H1 (cell line): ENCODE measurements around the gene FSTL4. TPM values are rescaled to one million over a fixed set of nuclear protein-coding genes. Genes with fewer than 3 reads are reported as not detected.

Experiments used
- CTCF ChIA-PET: fragments of 300-600 bp; sonication (Branson Sonifier 250); formaldehyde crosslinking; loops from one replicate; lab custom pipeline; 2021; ENCODE audit not compliant: partially characterized antibody; lab: Charles Lee
- POLR2A ChIA-PET: fragments of 300-600 bp; sonication (Branson Sonifier 250); formaldehyde crosslinking; loops from one replicate; lab custom pipeline; 2021; ENCODE audit warnings: inconsistent platforms; ENCODE audit not compliant: partially characterized antibody; lab: Charles Lee
- DNase-seq, 2 experiments: peaks; one replicate each; pipeline versions ENCODE4 v3.0.0 to v3.0.0-alpha.2; 2010 to 2022; ENCODE audit warnings: low spot score in 2 of 2, low read depth in 1 of 2, mixed read lengths in 1 of 2
- FAIRE-seq: peaks from 2 replicates; lab custom pipeline; 2011; peaks lifted over from hg19 to GRCh38; lab: Jason Lieb, UNC
- H2AFZ ChIP-seq: 2 replicates; pipeline ENCODE4 v1.8.1; 2012; ENCODE audit warnings: low read length, inconsistent platforms
- H2AK5ac ChIP-seq: 2 replicates; pipeline ENCODE4 v1.6.1; 2013; ENCODE audit warnings: low read depth, low read length
- H2BK120ac ChIP-seq: replicated peaks from 2 replicates; pipeline ENCODE3; 2013; ENCODE audit warnings: low read depth, low read length, inconsistent platforms
- H2BK12ac ChIP-seq: 2 replicates; pipeline ENCODE4 v1.6.1; 2013; ENCODE audit warnings: low read depth, low read length
- H2BK15ac ChIP-seq: 2 replicates; pipeline ENCODE4 v1.6.1; 2013; ENCODE audit warnings: low read length
- H2BK20ac ChIP-seq: 2 replicates; pipeline ENCODE4 v1.6.1; 2013; ENCODE audit warnings: low read length
- H2BK5ac ChIP-seq: 2 replicates; pipeline ENCODE4 v1.6.1; 2013; ENCODE audit warnings: low read depth, low read length
- H3K14ac ChIP-seq: 2 replicates; pipeline ENCODE4 v1.6.1; 2013; ENCODE audit warnings: inconsistent platforms; ENCODE audit not compliant: insufficient read length
- H3K18ac ChIP-seq: 2 replicates; pipeline ENCODE4 v1.6.1; 2013; ENCODE audit warnings: low read length; ENCODE audit errors: extremely low read depth
- H3K23ac ChIP-seq: 2 replicates; pipeline ENCODE4 v1.6.1; 2013; ENCODE audit warnings: inconsistent platforms; ENCODE audit not compliant: insufficient read length
- H3K23me2 ChIP-seq: 2 replicates; pipeline ENCODE4 v1.6.1; 2013; ENCODE audit warnings: low read depth, low read length
- H3K27ac ChIP-seq: 2 replicates; pipeline ENCODE4 v1.6.1; 2011; ENCODE audit warnings: low read depth, low read length, inconsistent platforms
- H3K27me3 ChIP-seq, 4 experiments: replicated peaks in 1 of 4; 1 replicate in 1 of 4; 2 replicates in 3 of 4; pipeline versions ENCODE4 v1.6.1 to v1.8.1; 2011 to 2013; ENCODE audit warnings: low read length in 3 of 4, mild to moderate bottlenecking in 3 of 4, inconsistent platforms in 2 of 4, mixed read lengths in 2 of 4, moderate library complexity in 1 of 4; ENCODE audit not compliant: control insufficient read depth in 3 of 4, insufficient read depth in 3 of 4; ENCODE audit errors: extremely low read depth in 1 of 4
- H3K36me3 ChIP-seq, 4 experiments: 2 replicates each; pipeline versions ENCODE4 v1.6.1 to v1.8.1; 2011 to 2013; ENCODE audit warnings: mild to moderate bottlenecking in 4 of 4, low read length in 3 of 4, moderate library complexity in 2 of 4, control low read depth in 1 of 4, inconsistent platforms in 1 of 4; ENCODE audit not compliant: insufficient read depth in 4 of 4, control insufficient read depth in 2 of 4
- H3K4ac ChIP-seq: replicated peaks from 2 replicates; pipeline ENCODE3; 2013; ENCODE audit warnings: low read length, low read depth, mixed read lengths, inconsistent platforms; ENCODE audit not compliant: insufficient read length
- H3K4me1 ChIP-seq, 4 experiments: replicated peaks in 1 of 4; 1 replicate in 1 of 4; 2 replicates in 3 of 4; pipeline versions ENCODE4 v1.6.1 to v1.8.1; 2011 to 2013; ENCODE audit warnings: low read length in 3 of 4, inconsistent platforms in 2 of 4, mixed read lengths in 1 of 4; ENCODE audit not compliant: insufficient read depth in 4 of 4, control insufficient read depth in 3 of 4
- H3K4me2 ChIP-seq, 2 experiments: 2 replicates each; pipeline versions ENCODE4 v1.6.1 to v1.8.1; 2011 to 2013; ENCODE audit warnings: low read depth in 2 of 2, low read length in 2 of 2, control low read depth in 1 of 2, inconsistent platforms in 1 of 2, mild to moderate bottlenecking in 1 of 2; ENCODE audit not compliant: insufficient read depth in 1 of 2
- H3K4me3 ChIP-seq, 4 experiments: fragments of 200-600, 300-600 bp in 1 of 4; sonication (generic), shearing (Covaris generic), sonication (Bioruptor Twin) in 1 of 4; 2 replicates each; pipeline versions ENCODE4 v1.5.1 to v1.8.1; 2011 to 2016; ENCODE audit warnings: low read length in 4 of 4, low read depth in 3 of 4, control low read depth in 2 of 4, inconsistent platforms in 2 of 4, mild to moderate bottlenecking in 2 of 4, mixed read lengths in 1 of 4, moderate library complexity in 1 of 4; ENCODE audit not compliant: insufficient read depth in 2 of 4; ENCODE audit errors: extremely low read depth in 1 of 4
- H3K56ac ChIP-seq: replicated peaks from 2 replicates; pipeline ENCODE3; 2013; ENCODE audit warnings: low read depth, mild to moderate bottlenecking, mixed read lengths, low read length, inconsistent platforms; ENCODE audit not compliant: insufficient read length
- H3K79me1 ChIP-seq: 2 replicates; pipeline ENCODE4 v1.6.1; 2013; ENCODE audit warnings: low read depth, low read length, control low read depth
- H3K79me2 ChIP-seq, 2 experiments: 2 replicates each; pipeline versions ENCODE4 v1.6.1 to v1.8.1; 2012 to 2013; ENCODE audit warnings: low read length in 2 of 2, mild to moderate bottlenecking in 2 of 2, inconsistent platforms in 1 of 2; ENCODE audit not compliant: insufficient read depth in 2 of 2, control insufficient read depth in 1 of 2
- H3K9ac ChIP-seq, 4 experiments: replicated peaks in 1 of 4; 1 replicate in 1 of 4; 2 replicates in 3 of 4; pipeline versions ENCODE4 v1.6.1 to v1.8.1; 2011 to 2013; ENCODE audit warnings: low read depth in 3 of 4, low read length in 3 of 4, control low read depth in 2 of 4, mild to moderate bottlenecking in 2 of 4, moderate library complexity in 2 of 4, inconsistent platforms in 1 of 4; ENCODE audit errors: extremely low read depth in 1 of 4
- H3K9me3 ChIP-seq, 2 experiments: 2 replicates each; pipeline versions ENCODE4 v1.6.1 to v1.8.1; 2012 to 2013; ENCODE audit warnings: mild to moderate bottlenecking in 2 of 2, moderate library complexity in 2 of 2, control low read depth in 1 of 2, inconsistent platforms in 1 of 2, low read depth in 1 of 2, low read length in 1 of 2, mixed read lengths in 1 of 2; ENCODE audit not compliant: insufficient read depth in 2 of 2
- H4K20me1 ChIP-seq, 2 experiments: replicated peaks in 1 of 2; 2 replicates each; pipeline versions ENCODE3 to v1.8.1; 2011 to 2013; ENCODE audit warnings: inconsistent platforms in 2 of 2, low read length in 2 of 2, mild to moderate bottlenecking in 1 of 2; ENCODE audit not compliant: insufficient read depth in 2 of 2, control insufficient read depth in 1 of 2
- H4K5ac ChIP-seq: 2 replicates; pipeline ENCODE4 v1.6.1; 2013; ENCODE audit warnings: low read length, low read depth, mixed read lengths, inconsistent platforms; ENCODE audit not compliant: insufficient read length
- H4K8ac ChIP-seq: 2 replicates; pipeline ENCODE4 v1.8.0; 2013; ENCODE audit warnings: mild to moderate bottlenecking, moderate library complexity, low read length, inconsistent platforms; ENCODE audit not compliant: insufficient read depth; ENCODE audit errors: extremely low read depth
- H4K91ac ChIP-seq: replicated peaks from 2 replicates; pipeline ENCODE3; 2013; ENCODE audit warnings: low read length, mixed read lengths, inconsistent platforms; ENCODE audit not compliant: insufficient read length
- BACH1 ChIP-seq: IDR thresholded peaks from 2 replicates; pipeline ENCODE4 v1.6.1; 2012; ENCODE audit warnings: low read length, improper control_type of control experiment
- BRCA1 ChIP-seq: IDR thresholded peaks from 2 replicates; pipeline ENCODE4 v1.6.1; 2012; ENCODE audit warnings: low read depth, low read length, improper control_type of control experiment
- CEBPB ChIP-seq: IDR thresholded peaks from 2 replicates; pipeline ENCODE4 v1.6.1; 2012; ENCODE audit warnings: low read depth, low read length
- CHD2 ChIP-seq: IDR thresholded peaks from 2 replicates; pipeline ENCODE4 v1.6.1; 2012; ENCODE audit warnings: low read length, improper control_type of control experiment
- CTBP2 ChIP-seq: IDR thresholded peaks from 2 replicates; pipeline ENCODE4 v1.7.0; 2011; ENCODE audit warnings: borderline replicate concordance, mild to moderate bottlenecking, moderate library complexity, mixed read lengths, low read length; ENCODE audit not compliant: insufficient read depth, insufficient read length
- EGR1 ChIP-seq: IDR thresholded peaks from 2 replicates; pipeline ENCODE4 v1.6.1; 2011; ENCODE audit warnings: low read depth, low read length, borderline replicate concordance
- EP300 ChIP-seq, 2 experiments: IDR thresholded peaks; 1 replicate in 1 of 2; 2 replicates in 1 of 2; pipeline ENCODE4 v1.6.1; 2011 to 2012; ENCODE audit warnings: low read depth in 2 of 2, low read length in 2 of 2, mild to moderate bottlenecking in 2 of 2, borderline replicate concordance in 1 of 2, inconsistent platforms in 1 of 2, moderate library complexity in 1 of 2
- RFX5 ChIP-seq: IDR thresholded peaks from 2 replicates; pipeline ENCODE4 v1.6.1; 2011; ENCODE audit warnings: low read depth, low read length, improper control_type of control experiment, borderline replicate concordance
- SIX5 ChIP-seq: IDR thresholded peaks from 2 replicates; pipeline ENCODE4 v1.6.1; 2011; ENCODE audit warnings: mild to moderate bottlenecking, low read depth, low read length
- SUZ12 ChIP-seq: fragments of 200-600 bp; sonication (generic); IDR thresholded peaks from 2 replicates; pipeline ENCODE4 v1.6.1; 2012; ENCODE audit warnings: mild to moderate bottlenecking, inconsistent platforms, low read length, moderate library complexity, mixed read lengths
- USF2 ChIP-seq: IDR thresholded peaks from 2 replicates; pipeline ENCODE4 v1.6.1; 2011; ENCODE audit warnings: low read length, improper control_type of control experiment
- WGBS, 2 experiments: shearing (Covaris generic) in 1 of 2; methylation state at CpG; one replicate each; pipeline versions ENCODE4 v1.1.6 to v1.1.7; 2013 to 2015; ENCODE audit warnings: low lambda C conversion rate in 2 of 2, mixed read lengths in 2 of 2, inconsistent platforms in 1 of 2, low coverage in 1 of 2, missing lambda C conversion rate in 1 of 2; ENCODE audit not compliant: insufficient replicate concordance in 2 of 2, insufficient coverage in 1 of 2, insufficient read length in 1 of 2; ENCODE audit errors: extremely low coverage in 1 of 2, missing lambda C conversion rate in 1 of 2; 5-methylcytosine and 5-hydroxymethylcytosine counted together
- polyA plus RNA-seq, 7 experiments: library from polyadenylated mRNA; depleted of rRNA in 3 of 7; stranded (reverse) in 5 of 7; unstranded in 2 of 7; fragments of >200 nt in 5 of 7; fragments of 200-250 nt in 2 of 7; gene quantifications; 1 replicate in 5 of 7; 2 replicates in 1 of 7; 4 replicates in 1 of 7; pipeline versions ENCODE4 v1.2.1 to v1.2.3, GENCODE V29; 2011 to 2013; ENCODE audit warnings: missing spikeins in 2 of 7, mixed read lengths in 2 of 7
- total RNA-seq: library from RNA; stranded (reverse); fragmentation: NEBNext Ultra II Directional; extraction: Animal tissue kit (Norgen Biotek cat#: 25700); gene quantifications from 2 replicates; pipeline ENCODE4 v1.2.1, GENCODE V29; 2021

Gene FSTL4
- total and polyA plus RNA-seq, 2 of the 8 experiments (the other 6 are each of a cell fraction or from before 2014, with no cell fraction given): 3.1 to 4.1 TPM

DNA sequence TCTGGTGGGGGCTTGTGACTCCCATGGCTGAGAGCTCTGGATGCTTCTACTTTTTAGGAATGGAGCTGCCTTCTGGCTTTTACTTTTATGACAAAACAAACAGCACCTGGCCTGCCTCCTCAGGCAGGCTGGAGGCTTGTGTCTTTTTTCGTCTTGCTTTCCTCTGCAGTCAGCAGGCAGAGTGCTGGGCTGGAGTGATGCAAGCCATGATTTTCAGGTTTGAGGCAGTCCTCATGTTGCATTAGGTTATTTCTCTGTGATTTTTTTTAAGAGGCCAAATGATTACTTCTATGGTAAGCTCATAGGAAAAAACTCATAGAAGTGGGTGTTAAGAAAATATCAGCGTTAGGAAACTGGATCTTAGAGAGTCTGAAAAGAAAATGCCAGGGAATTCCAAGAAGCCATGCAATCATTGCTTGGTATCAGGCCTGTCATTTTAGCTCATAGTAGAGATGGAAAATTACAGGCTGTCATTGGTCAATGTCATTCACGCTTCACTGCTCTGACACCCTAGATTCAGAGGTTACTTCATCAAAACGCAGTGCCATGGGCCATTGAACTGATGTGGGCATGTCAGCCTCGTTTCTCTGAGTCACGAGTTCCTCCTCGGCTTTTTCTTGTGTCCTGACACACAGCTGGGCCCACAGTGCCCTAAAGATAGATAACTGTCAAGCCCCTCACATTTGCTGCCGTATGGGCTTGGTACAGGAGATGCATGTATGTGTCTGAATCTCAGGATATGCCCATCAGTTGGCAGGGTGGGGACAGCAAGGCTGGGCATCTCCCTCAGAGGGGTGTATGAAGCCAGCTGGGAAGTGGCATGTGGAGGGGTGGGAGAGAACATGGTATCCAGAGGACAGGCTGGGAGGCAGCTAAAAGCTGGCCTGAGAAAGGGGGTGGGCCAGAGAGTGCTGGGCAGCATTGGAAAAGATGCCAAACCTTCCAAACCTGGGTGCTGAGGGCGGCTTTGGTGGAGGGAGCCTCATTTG is 408.7 kb downstream of the FSTL4 start:
- no peak overlapping the region for H3K18ac ChIP-seq
- no peak overlapping the region for H4K5ac ChIP-seq

More for the DNA sequence above, 408.7 kb downstream of the FSTL4 start:
- Histone ChIP-seq H3K79me2 (no peaks in the 10 kb centered on the region), H3K23me2 (no peaks in the 10 kb centered on the region), H3K56ac (no peak overlapping the region), H2BK120ac (no peak overlapping the region), H3K14ac (no peak overlapping the region), H3K27me3 (no peaks in the 10 kb centered on the region), H2BK20ac (no peak overlapping the region), H2AFZ (no peak overlapping the region), H2BK5ac (no peak overlapping the region), H3K4me1 (no peaks in the 10 kb centered on the region), H2AK5ac (no peak overlapping the region), H3K36me3 (no peaks in the 10 kb centered on the region), H3K79me1 (no peaks in the 10 kb centered on the region), H2BK15ac (no peak overlapping the region), H3K9ac (no peak overlapping the region), H4K8ac (no peak overlapping the region; the same call in 1 of the 2 replicates), H3K27ac (no peak overlapping the region), H4K20me1 (no peaks in the 10 kb centered on the region), H4K91ac (no peak overlapping the region), H3K4me2 (no peak overlapping the region), H3K9me3 (no peaks in the 10 kb centered on the region), H3K23ac (no peak overlapping the region), H3K4me3 (no peak overlapping the region), H3K4ac (no peak overlapping the region), H2BK12ac (no peak overlapping the region)
- TF ChIP-seq SIX5 (no peak), BACH1 (no peak), RFX5 (no peak), EGR1 (no peak), SUZ12 (no peak), BRCA1 (no peak), CEBPB (no peak), CTBP2 (no peak), EP300 (IDR thresholded peaks at IDR 0.05; ENCODE audit: borderline replicate concordance in 1 of 2, low read depth in 2 of 2, low read length in 2 of 2) (no peak), USF2 (no peak), CHD2 (no peak)
- DNase-seq (no peak), FAIRE-seq (no peak)
- ChIA-PET CTCF (interaction anchor here (0.6 to 1.6 kb wide), 6 partner anchors 9 to 1085 kb away, joined by 3 to 9 read pairs (median 3); no protein-coding TSS in a partner anchor), POLR2A (interaction anchor here (1.1 kb wide), 1 partner anchor 95 kb away, joined by 4 read pairs; no protein-coding TSS in a partner anchor)
- 87% methylated on average over 9 of the region's 9 CpGs; no CpG with 5 or more reads in 1 of the 2 experiments for WGBS, 2 experiments
